ENCODE measurements around the gene ANKS1B.

The ANKS1B gene

DNA sequence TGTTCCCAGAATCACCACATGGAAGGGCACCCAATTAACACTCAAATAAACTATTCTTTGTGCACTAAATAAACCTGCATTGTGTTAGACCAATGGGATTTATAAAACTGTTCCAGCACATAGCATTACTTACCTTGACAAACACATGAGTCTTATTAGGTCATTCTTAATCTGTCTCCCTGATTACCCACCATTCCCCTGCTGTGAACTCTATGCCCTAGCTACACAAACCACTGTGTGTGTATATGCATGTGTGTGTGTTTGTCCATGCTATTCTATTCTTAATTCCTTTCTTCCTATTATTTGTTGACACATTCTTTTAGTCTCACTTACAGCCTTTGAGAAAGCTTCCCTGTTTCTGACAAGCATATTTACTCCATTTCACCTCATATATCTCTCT lies 640.8 kb downstream of the ANKS1B start:
- Histone ChIP-seq H3K4me1 (ENCODE audit: insufficient read depth, low read length, poor library complexity, severe bottlenecking) (no peaks in the 10 kb centered on the region), H3K9ac (ENCODE audit: low read depth, low read length, poor library complexity, severe bottlenecking) (no peak overlapping the region), H3K4me2 (ENCODE audit: low read depth, low read length, poor library complexity, severe bottlenecking) (no peak overlapping the region), H2AFZ (ENCODE audit: low read length) (no peak overlapping the region), H4K20me1 (ENCODE audit: insufficient read depth, low read length, poor library complexity, severe bottlenecking) (no peaks in the 10 kb centered on the region), H3K27me3 (ENCODE audit: insufficient read depth, low read length, poor library complexity, severe bottlenecking) (no peaks in the 10 kb centered on the region), H3K36me3 (ENCODE audit: insufficient read depth, low read length) (no peaks in the 10 kb centered on the region), H3F3A (ENCODE audit: low read depth) (no peaks in the 10 kb centered on the region), H3K9me2 (replicated peaks; ENCODE audit: low read depth, low read length) (no peaks in the 10 kb centered on the region), H3K9me3 (ENCODE audit: insufficient read depth, low read depth, low read length) (no peaks in the 10 kb centered on the region), H3K79me2 (ENCODE audit: insufficient read depth, low read length) (no peaks in the 10 kb centered on the region), H3K4me3 (ENCODE audit: low read length, poor library complexity, severe bottlenecking) (no peak overlapping the region)
- TF ChIP-seq EZH2phosphoT487 (IDR thresholded peaks at IDR 0.05; ENCODE audit: borderline replicate concordance), result no peak
- TF ChIP-seq, protein P1, sequence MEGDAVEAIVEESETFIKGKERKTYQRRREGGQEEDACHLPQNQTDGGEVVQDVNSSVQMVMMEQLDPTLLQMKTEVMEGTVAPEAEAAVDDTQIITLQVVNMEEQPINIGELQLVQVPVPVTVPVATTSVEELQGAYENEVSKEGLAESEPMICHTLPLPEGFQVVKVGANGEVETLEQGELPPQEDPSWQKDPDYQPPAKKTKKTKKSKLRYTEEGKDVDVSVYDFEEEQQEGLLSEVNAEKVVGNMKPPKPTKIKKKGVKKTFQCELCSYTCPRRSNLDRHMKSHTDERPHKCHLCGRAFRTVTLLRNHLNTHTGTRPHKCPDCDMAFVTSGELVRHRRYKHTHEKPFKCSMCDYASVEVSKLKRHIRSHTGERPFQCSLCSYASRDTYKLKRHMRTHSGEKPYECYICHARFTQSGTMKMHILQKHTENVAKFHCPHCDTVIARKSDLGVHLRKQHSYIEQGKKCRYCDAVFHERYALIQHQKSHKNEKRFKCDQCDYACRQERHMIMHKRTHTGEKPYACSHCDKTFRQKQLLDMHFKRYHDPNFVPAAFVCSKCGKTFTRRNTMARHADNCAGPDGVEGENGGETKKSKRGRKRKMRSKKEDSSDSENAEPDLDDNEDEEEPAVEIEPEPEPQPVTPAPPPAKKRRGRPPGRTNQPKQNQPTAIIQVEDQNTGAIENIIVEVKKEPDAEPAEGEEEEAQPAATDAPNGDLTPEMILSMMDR (conservative IDR thresholded peaks at IDR 0.05; ENCODE audit: low read length), result no peak

DNA sequence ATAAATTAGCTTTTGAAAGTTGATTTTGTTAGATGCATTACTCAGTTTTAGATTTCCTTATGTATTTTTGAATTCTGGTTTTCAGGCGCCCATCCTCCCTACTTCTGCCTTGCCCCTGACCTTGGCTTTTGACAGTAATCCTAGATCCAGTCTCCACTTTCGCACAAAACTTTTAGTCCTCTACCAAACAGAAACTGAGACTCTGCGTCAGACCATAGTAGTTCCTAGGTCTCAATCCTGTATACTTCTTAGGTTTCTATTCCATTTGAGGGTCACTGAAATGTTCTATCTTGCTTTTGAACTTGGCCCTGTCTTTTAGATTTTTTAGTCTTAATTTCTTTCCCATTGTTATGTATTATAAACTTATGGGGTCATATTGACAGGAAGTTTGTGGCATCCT lies 645.1 kb downstream of the ANKS1B start:
- Histone ChIP-seq H3F3A (ENCODE audit: low read depth) (no peaks in the 10 kb centered on the region), H3K9ac (ENCODE audit: low read depth, low read length, poor library complexity, severe bottlenecking) (no peak overlapping the region), H3K9me3 (ENCODE audit: insufficient read depth, low read depth, low read length) (no peaks in the 10 kb centered on the region), H3K27me3 (ENCODE audit: insufficient read depth, low read length, poor library complexity, severe bottlenecking) (no peaks in the 10 kb centered on the region), H3K4me1 (ENCODE audit: insufficient read depth, low read length, poor library complexity, severe bottlenecking) (no peaks in the 10 kb centered on the region), H3K79me2 (ENCODE audit: insufficient read depth, low read length) (no peaks in the 10 kb centered on the region), H3K4me3 (ENCODE audit: low read length, poor library complexity, severe bottlenecking) (no peak overlapping the region), H3K9me2 (replicated peaks; ENCODE audit: low read depth, low read length) (no peaks in the 10 kb centered on the region), H3K36me3 (ENCODE audit: insufficient read depth, low read length) (no peaks in the 10 kb centered on the region), H4K20me1 (ENCODE audit: insufficient read depth, low read length, poor library complexity, severe bottlenecking) (no peaks in the 10 kb centered on the region), H3K4me2 (ENCODE audit: low read depth, low read length, poor library complexity, severe bottlenecking) (no peak overlapping the region), H2AFZ (ENCODE audit: low read length) (no peak overlapping the region)
- TF ChIP-seq EZH2phosphoT487 (IDR thresholded peaks at IDR 0.05; ENCODE audit: borderline replicate concordance), result no peak
- TF ChIP-seq, protein P1 (conservative IDR thresholded peaks at IDR 0.05; ENCODE audit: low read length), result no peak

DNA sequence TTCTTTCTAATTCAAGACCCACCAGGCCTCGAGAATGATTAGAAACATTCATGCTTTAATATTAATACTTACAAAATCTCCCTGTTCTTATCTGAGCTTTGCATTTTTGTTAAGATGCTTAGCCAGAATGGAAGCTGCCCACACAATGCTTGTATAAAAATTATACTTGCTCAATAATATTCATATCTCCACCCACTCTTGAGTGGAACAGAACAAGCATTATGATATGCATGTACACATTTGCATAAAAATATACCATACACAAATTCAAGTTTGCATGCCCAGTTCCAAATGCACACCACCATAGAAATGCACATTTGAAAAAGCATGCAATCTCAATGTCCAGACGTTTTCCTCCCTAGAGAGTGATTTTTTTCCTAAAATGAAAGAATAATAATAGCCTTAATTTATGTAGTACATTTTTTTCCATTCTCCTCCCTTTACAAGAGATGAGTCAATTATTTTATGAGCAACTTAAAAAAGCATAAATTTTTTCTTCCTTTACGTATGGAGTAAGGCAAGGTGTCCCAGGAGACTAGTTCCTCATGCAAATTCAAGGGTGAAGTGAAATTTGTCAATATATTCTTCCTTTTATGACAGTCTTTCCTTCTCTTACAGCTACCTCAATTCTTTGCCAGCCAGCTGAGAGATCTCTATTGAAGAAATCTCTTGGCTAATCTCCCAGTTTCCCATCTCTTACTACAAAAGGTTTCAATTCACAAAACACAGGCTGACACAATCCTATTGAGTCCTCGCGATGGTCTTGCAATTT lies 650.3 kb downstream of the ANKS1B start:
- H3K9me3 ChIP-seq (ENCODE audit: insufficient read depth, low read depth, low read length), result no peaks in the 10 kb centered on the region
- H3K36me3 ChIP-seq (ENCODE audit: insufficient read depth, low read length), result no peaks in the 10 kb centered on the region
- no peak overlapping the region for H3K4me3 ChIP-seq (ENCODE audit: low read length, poor library complexity, severe bottlenecking)
- no peaks in the 10 kb centered on the region for H4K20me1 ChIP-seq (ENCODE audit: insufficient read depth, low read length, poor library complexity, severe bottlenecking)
- H2AFZ ChIP-seq (ENCODE audit: low read length), result no peak overlapping the region
- no peak overlapping the region for H3K4me2 ChIP-seq (ENCODE audit: low read depth, low read length, poor library complexity, severe bottlenecking)
- H3F3A ChIP-seq (ENCODE audit: low read depth), result no peaks in the 10 kb centered on the region
- no peaks in the 10 kb centered on the region for H3K79me2 ChIP-seq (ENCODE audit: insufficient read depth, low read length)
- TF ChIP-seq, protein P1 (conservative IDR thresholded peaks at IDR 0.05; ENCODE audit: low read length), result no peak
- no peak for TF ChIP-seq EZH2phosphoT487 (IDR thresholded peaks at IDR 0.05; ENCODE audit: borderline replicate concordance)
- H3K27me3 ChIP-seq (ENCODE audit: insufficient read depth, low read length, poor library complexity, severe bottlenecking), result no peaks in the 10 kb centered on the region
- no peak overlapping the region for H3K9ac ChIP-seq (ENCODE audit: low read depth, low read length, poor library complexity, severe bottlenecking)
- no peaks in the 10 kb centered on the region for H3K9me2 ChIP-seq (replicated peaks; ENCODE audit: low read depth, low read length)
- no peaks in the 10 kb centered on the region for H3K4me1 ChIP-seq (ENCODE audit: insufficient read depth, low read length, poor library complexity, severe bottlenecking)
